HepG2 (cell line): ENCODE measurements around the gene HOXA13. TPM values are rescaled to one million over a fixed set of nuclear protein-coding genes. Genes with fewer than 3 reads are reported as not detected.

ENCODE experiments used
- ATAC-seq: fragments of 200-7000 bp; cut with Tn5 transposase; 3 replicates; pipeline ENCODE4 v1.9.1; 2020; ENCODE audit warnings: mild to moderate bottlenecking, moderate library complexity
- BruUV-seq: library from RNA; stranded (reverse); fragments of 400-500 nt; replicated peaks from 2 replicates; lab custom pipeline; 2021; lab: Mats Ljungman, UMichigan
- CTCF ChIA-PET: fragments of 300-600 bp; formaldehyde crosslinking; extraction: SDS; loops from one replicate; lab custom pipeline; 2021; ENCODE audit warnings: low total read pairs, inconsistent platforms, low intra/inter-chr PET ratio; lab: Yijun Ruan, JAX
- POLR2A ChIA-PET: fragments of 350-600 bp; sonication (Branson Sonifier 250); formaldehyde crosslinking; loops from one replicate; lab custom pipeline; 2020; ENCODE audit warnings: antibody characterized with exemption, inconsistent platforms; lab: Yijun Ruan, JAX
- DNase-seq: peaks from one replicate; pipeline ENCODE4 v3.0.0-alpha.2; 2015; ENCODE audit warnings: low spot score
- FAIRE-seq: peaks from 3 replicates; lab custom pipeline; 2011; peaks lifted over from hg19 to GRCh38; lab: Jason Lieb, UNC
- H2AFZ ChIP-seq: one replicate; pipeline ENCODE4 v1.6.1; 2011; ENCODE audit warnings: low read length, inconsistent platforms
- H3K27ac ChIP-seq: fragments of 300-600 bp; 3 replicates; pipeline ENCODE4 v1.8.0; 2011; ENCODE audit warnings: mixed run types, mild to moderate bottlenecking, mixed read lengths, low read length, inconsistent platforms; ENCODE audit not compliant: insufficient read depth; ENCODE audit errors: extremely low read length
- H3K27me3 ChIP-seq, 2 experiments: fragments of 200-600 bp in 1 of 2; 2 replicates in 1 of 2; 3 replicates in 1 of 2; pipeline versions ENCODE4 v1.6.0 to v1.8.0; 2011; ENCODE audit warnings: low read length in 2 of 2, mild to moderate bottlenecking in 2 of 2, moderate library complexity in 2 of 2, inconsistent platforms in 1 of 2; ENCODE audit not compliant: insufficient read depth in 2 of 2, control insufficient read depth in 1 of 2
- H3K36me3 ChIP-seq, 2 experiments: fragments of 200-600 bp in 1 of 2; replicated peaks in 1 of 2; 2 replicates in 1 of 2; 3 replicates in 1 of 2; pipeline versions ENCODE4 v1.5.1 to v1.8.0; 2011; ENCODE audit warnings: low read length in 2 of 2, inconsistent platforms in 1 of 2; ENCODE audit not compliant: insufficient read depth in 2 of 2, control insufficient read depth in 1 of 2
- H3K4me1 ChIP-seq: 2 replicates; pipeline ENCODE4 v1.5.1; 2012; ENCODE audit warnings: low read length, inconsistent platforms; ENCODE audit not compliant: insufficient read depth
- H3K4me2 ChIP-seq: 2 replicates; pipeline ENCODE4 v1.6.0; 2011; ENCODE audit warnings: low read depth, low read length, inconsistent platforms
- H3K4me3 ChIP-seq, 3 experiments: fragments of 200-600 bp in 1 of 3; sonication (generic), shearing (Covaris generic) in 1 of 3; replicated peaks in 1 of 3; 2 replicates each; pipeline ENCODE4 v1.5.1; 2011 to 2016; ENCODE audit warnings: low read length in 3 of 3, inconsistent platforms in 2 of 3, low read depth in 2 of 3, mild to moderate bottlenecking in 2 of 3, control low read depth in 1 of 3, mixed read lengths in 1 of 3; ENCODE audit not compliant: insufficient read depth in 1 of 3
- H3K79me2 ChIP-seq: one replicate; pipeline ENCODE4 v1.6.1; 2011; ENCODE audit warnings: low read length, inconsistent platforms; ENCODE audit not compliant: insufficient read depth
- H3K9ac ChIP-seq: 2 replicates; pipeline ENCODE4 v1.6.0; 2011; ENCODE audit warnings: mild to moderate bottlenecking, low read depth, low read length, inconsistent platforms; ENCODE audit not compliant: insufficient read depth
- H3K9me3 ChIP-seq: 2 replicates; pipeline ENCODE4 v1.5.1; 2012; ENCODE audit warnings: mild to moderate bottlenecking, low read length
- H4K20me1 ChIP-seq: 2 replicates; pipeline ENCODE4 v1.6.0; 2011; ENCODE audit warnings: inconsistent platforms, mild to moderate bottlenecking, low read length, moderate library complexity; ENCODE audit not compliant: insufficient read depth
- EZH2 ChIP-seq: conservative IDR thresholded peaks from 2 replicates; pipeline ENCODE4 v1.6.1; 2012; ENCODE audit warnings: mild to moderate bottlenecking, low read depth, low read length, moderate library complexity
- PHF5A ChIP-seq: IDR thresholded peaks from one replicate; pipeline ENCODE4 v1.6.1; 2018; ENCODE audit warnings: low read depth, missing genetic modification reagents; ENCODE audit not compliant: unreplicated experiment
- TCF7L2 ChIP-seq: IDR thresholded peaks from 2 replicates; pipeline ENCODE4 v1.6.1; 2011; ENCODE audit warnings: mild to moderate bottlenecking, low read depth, low read length, moderate library complexity
- ZNF564 ChIP-seq: sonication (generic); formaldehyde crosslinking; IDR thresholded peaks from 2 replicates; pipeline ENCODE4 v1.8.1; 2023; ENCODE audit warnings: mild to moderate bottlenecking, missing genetic modification reagents
- WGBS: methylation state at CpG from one replicate; pipeline ENCODE4 v1.1.6; 2017; ENCODE audit warnings: low lambda C conversion rate; 5-methylcytosine and 5-hydroxymethylcytosine counted together
- in situ Hi-C: cut with HindIII; loops from 2 replicates; pipeline ENCODE4 v1.10.0; 2017; ENCODE audit warnings: low pct_unique_long_range_greater_than_20kb; ENCODE audit not compliant: extremely low pct_ligation_motif_present
- intact Hi-C: fragments of 100-400 bp; cut with micrococcal nuclease; formaldehyde crosslinking; loops from one replicate; pipeline ENCODE4 v1.10.0; 2022; ENCODE audit not compliant: unreplicated experiment
- polyA plus RNA-seq, 8 experiments: library from polyadenylated mRNA; depleted of rRNA in 3 of 8; stranded (reverse) in 7 of 8; unstranded in 1 of 8; fragments of >200 nt; fragmentation: Illumina TruSeq in 4 of 8; extraction: Trizol in 4 of 8; gene quantifications; 2 replicates each; pipeline versions ENCODE4 v1.2.1 to v1.2.3, GENCODE V29; 2011 to 2016; ENCODE audit warnings: low read depth in 4 of 8, missing spikeins in 1 of 8, mixed read lengths in 1 of 8; ENCODE audit not compliant: insufficient read depth in 1 of 8
- total RNA-seq, 5 experiments: library from RNA; depleted of rRNA; stranded (reverse); fragments of >200 nt; fragmentation: Illumina TruSeq; extraction: Trizol; gene quantifications; 2 replicates each; pipeline ENCODE4 v1.2.3, GENCODE V29; 2016; ENCODE audit warnings: low read depth in 1 of 5
- TF ChIP-seq, protein P1 (sequence below): IDR thresholded peaks from 2 replicates; pipeline ENCODE4 v1.6.1; 2016; ENCODE audit warnings: mild to moderate bottlenecking, missing biosample characterization, missing genetic modification reagents
- TF ChIP-seq, protein P2 (sequence below): sonication (generic); formaldehyde crosslinking; IDR thresholded peaks from 2 replicates; pipeline ENCODE4 v1.4.0; 2020; ENCODE audit warnings: missing genetic modification reagents

HOXA13 gene
- total and polyA plus RNA-seq, 2 of the 13 experiments (the other 11 are each of a cell fraction or from before 2014, with no cell fraction given) = 0.01 to 0.04 TPM

DNA sequence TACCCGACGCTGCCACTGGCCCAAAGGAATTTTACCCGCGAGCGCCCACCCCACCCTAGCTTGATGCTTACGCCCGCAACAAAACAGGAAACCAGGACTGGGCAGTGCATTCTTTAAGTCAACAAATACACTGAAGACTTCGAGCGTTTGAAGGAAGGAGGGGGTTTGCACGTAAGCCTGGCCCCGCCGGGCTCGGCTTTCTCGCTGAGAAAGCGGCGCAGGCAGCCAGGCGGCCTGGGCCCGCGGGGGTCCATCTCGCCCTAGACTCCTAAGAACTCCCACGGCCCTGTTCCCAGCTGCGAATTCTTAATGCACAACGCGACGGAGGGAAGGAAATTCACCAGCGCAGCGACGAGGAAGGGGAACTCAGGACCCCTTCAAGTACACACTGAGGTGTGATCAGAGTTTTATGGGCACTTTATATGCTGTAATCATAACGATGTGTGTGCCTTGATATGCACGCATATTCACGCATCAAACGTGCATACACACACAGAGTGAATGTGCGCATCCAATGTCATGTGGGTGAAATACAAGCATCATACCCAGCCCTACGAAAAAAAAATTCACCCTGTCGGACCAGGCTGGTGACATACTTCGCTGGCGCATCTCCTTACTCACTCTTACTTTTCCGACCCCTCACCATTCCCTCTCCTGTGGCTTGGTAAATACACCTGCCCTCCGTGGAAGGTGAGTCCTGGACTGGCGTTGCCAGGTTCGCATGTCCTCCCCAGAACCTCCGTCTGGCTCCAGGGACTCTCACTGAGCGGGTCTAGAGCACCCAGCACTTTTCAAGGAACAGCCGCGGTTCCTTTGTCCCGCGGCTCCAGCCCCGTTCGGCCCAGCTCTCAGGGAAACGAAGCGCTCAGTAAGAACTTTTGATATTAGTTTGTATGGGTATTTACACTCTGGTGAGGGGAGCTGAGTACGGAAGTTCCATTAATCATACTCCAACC lies 5.7 kb upstream of the HOXA13 start (continued):
- TF ChIP-seq, protein P1, sequence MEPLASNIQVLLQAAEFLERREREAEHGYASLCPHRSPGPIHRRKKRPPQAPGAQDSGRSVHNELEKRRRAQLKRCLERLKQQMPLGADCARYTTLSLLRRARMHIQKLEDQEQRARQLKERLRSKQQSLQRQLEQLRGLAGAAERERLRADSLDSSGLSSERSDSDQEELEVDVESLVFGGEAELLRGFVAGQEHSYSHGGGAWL (CRISPR knock-in tag) = no peak

DNA sequence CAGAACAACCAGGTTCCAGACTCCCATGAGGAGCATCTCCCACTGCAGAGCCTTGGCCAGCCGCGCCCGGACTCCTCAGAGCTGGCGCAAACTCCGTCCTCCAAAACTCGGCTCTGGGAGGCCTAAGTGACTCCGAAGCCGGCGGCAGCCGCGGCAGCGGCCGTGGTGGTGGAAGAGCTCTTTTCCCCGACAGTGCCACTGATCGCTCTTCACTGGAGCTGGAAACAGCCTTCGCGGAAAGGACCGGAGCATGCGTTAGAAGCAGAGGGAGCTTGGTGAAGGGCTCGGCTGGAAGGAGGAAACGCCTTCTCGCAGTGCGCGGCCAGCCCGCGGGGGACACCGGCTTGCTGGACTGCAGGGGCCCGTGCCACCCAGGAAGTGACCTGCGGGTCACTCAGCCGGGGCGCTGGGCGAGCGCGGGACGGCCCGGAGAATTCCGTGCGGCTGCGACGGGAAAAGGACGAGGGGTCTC lies 5.0 kb upstream of the HOXA13 start:
- Histone ChIP-seq H3K9me3 (no peaks in the 10 kb centered on the region), H3K36me3 (no peaks in the 10 kb centered on the region), H3K4me3 (no peak overlapping the region), H4K20me1 (no peaks in the 10 kb centered on the region), H3K4me1 (peaks cover 22% of the 10 kb centered on the region), H3K27ac (no peak overlapping the region), H2AFZ (no peak overlapping the region), H3K79me2 (no peaks in the 10 kb centered on the region), H3K27me3 (peaks cover 13 to 88% of the 10 kb centered on the region in 2 experiments), H3K4me2 (peak overlapping the region; percentile 22), H3K9ac (no peak overlapping the region)
- in situ Hi-C loops = loop anchor here (5.0 to 10.0 kb wide), 3 partner anchors 370 to 817 kb away; no protein-coding TSS in a partner anchor
- CTCF ChIA-PET = no interaction called here
- ATAC-seq (no peak), DNase-seq (no peak), FAIRE-seq (no peak)
- intact Hi-C loops = no loop called here
- BruUV-seq = no TSS peak
- POLR2A ChIA-PET = no interaction called here
- WGBS = 57% methylated on average over 34 of the region's 41 CpGs
- TF ChIP-seq PHF5A (no peak), ZNF564 (no peak), EZH2 (0 out of 2 replicates have a peak, but pooled peaks have one; percentile 39), TCF7L2 (no peak)
- TF ChIP-seq, protein P2, sequence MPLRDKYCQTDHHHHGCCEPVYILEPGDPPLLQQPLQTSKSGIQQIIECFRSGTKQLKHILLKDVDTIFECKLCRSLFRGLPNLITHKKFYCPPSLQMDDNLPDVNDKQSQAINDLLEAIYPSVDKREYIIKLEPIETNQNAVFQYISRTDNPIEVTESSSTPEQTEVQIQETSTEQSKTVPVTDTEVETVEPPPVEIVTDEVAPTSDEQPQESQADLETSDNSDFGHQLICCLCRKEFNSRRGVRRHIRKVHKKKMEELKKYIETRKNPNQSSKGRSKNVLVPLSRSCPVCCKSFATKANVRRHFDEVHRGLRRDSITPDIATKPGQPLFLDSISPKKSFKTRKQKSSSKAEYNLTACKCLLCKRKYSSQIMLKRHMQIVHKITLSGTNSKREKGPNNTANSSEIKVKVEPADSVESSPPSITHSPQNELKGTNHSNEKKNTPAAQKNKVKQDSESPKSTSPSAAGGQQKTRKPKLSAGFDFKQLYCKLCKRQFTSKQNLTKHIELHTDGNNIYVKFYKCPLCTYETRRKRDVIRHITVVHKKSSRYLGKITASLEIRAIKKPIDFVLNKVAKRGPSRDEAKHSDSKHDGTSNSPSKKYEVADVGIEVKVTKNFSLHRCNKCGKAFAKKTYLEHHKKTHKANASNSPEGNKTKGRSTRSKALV (CRISPR knock-in tag) = 0 out of 2 replicates have a peak, but pooled peaks have one; percentile 30
